ENCODE results near the gene ANKRD40CL. TPM values are rescaled to one million over a fixed set of nuclear protein-coding genes. Genes with fewer than 3 reads are reported as not detected.
A peak's percentile ranks its signal among the peaks of the same experiment; 100 is the strongest.
"Not testable (repeated sequence)": the region's sequence is repeated elsewhere in the genome, so short reads cannot be mapped to it uniquely, and the experiment has no call there.

The ANKRD40CL gene
- total RNA-seq, 2 experiments from 2014 or later, result not detected

DNA sequence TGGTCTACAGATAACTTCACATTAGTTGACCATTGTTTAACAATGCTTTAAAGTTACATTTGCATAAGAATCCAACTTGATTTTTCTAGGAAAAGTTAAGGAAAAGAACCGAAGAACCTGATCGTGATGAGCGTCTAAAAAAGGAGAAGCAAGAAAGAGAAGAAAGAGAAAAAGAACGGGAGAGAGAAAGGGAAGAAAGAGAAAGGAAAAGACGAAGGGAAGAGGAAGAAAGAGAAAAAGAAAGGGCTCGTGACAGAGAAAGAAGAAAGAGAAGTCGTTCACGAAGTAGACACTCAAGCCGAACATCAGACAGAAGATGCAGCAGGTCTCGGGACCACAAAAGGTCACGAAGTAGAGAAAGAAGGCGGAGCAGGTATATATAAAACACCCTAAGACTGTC lies 21.7 kb downstream of the ANKRD40CL start:
- ChIA-PET CTCF (interaction anchor here (1.2 kb wide), 1 partner anchor 37 kb away, joined by 3 read pairs; no protein-coding TSS in a partner anchor), POLR2A (no interaction called here)
- Mint-ChIP-seq H3K36me3 (peaks cover 67% of the 10 kb centered on the region), H3K9me3 (no peaks in the 10 kb centered on the region), H3K27me3 (no peaks in the 10 kb centered on the region), H3K4me1 (ENCODE audit: low read depth) (peaks cover 2% of the 10 kb centered on the region), H3K4me3 (no peak overlapping the region), H3K27ac (no peak overlapping the region)
- no peak for DNase-seq
- intact Hi-C loops (cut with micrococcal nuclease), result no loop called here

DNA sequence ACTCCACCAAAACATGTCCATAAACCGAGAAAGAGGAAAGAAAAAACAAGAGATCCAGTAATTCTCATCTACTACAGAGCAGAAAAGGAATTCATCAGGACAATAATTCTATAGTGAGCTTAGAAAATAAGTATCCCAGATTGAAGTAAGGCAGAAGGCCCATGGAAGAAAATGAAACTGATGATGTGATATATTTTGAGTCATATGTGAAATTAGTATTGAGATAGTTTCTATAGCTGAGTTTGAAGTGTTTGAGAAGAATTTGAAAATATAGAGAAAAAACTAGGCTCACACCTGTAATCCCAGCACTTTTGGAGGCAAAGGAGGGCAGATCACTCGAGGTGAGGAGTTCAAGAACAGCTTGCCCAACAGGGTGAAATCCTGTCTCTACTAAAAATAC lies 28.2 kb downstream of the ANKRD40CL start:
- Mint-ChIP-seq H3K27ac (peak overlapping the region; percentile 47), H3K4me1 (ENCODE audit: low read depth) (peaks cover 47% of the 10 kb centered on the region)
- CTCF ChIA-PET, result interaction anchor here (0.9 kb wide), 1 partner anchor 217 kb away, joined by 3 read pairs; no protein-coding TSS in a partner anchor

GRCh38 chr17:50737118-50737698 lies 30.1 kb downstream of the ANKRD40CL start:
- DNase-seq, result peak; percentile 40
- Mint-ChIP-seq H3K27me3 (no peaks in the 10 kb centered on the region), H3K36me3 (peaks cover 28% of the 10 kb centered on the region), H3K4me1 (ENCODE audit: low read depth) (peaks cover 55% of the 10 kb centered on the region), H3K27ac (peak overlapping the region; percentile 64), H3K9me3 (no peaks in the 10 kb centered on the region), H3K4me3 (no peak overlapping the region)
- intact Hi-C loops (cut with micrococcal nuclease), result no loop called here
- ChIA-PET CTCF (no interaction called here), POLR2A (no interaction called here)

More for the DNA sequence above, 28.2 kb downstream of the ANKRD40CL start:
- Mint-ChIP-seq H3K27me3 (no peaks in the 10 kb centered on the region), H3K36me3 (peaks cover 40% of the 10 kb centered on the region), H3K9me3 (no peaks in the 10 kb centered on the region), H3K4me3 (no peak overlapping the region)
- no peak for DNase-seq
- POLR2A ChIA-PET, result no interaction called here
- intact Hi-C loops (cut with micrococcal nuclease), result no loop called here

GRCh38 chr17:50735287-50735686 lies 32.0 kb downstream of the ANKRD40CL start:
- Mint-ChIP-seq H3K27me3 (no peaks in the 10 kb centered on the region), H3K27ac (peak overlapping the region; percentile 29), H3K4me3 (no peak overlapping the region), H3K9me3 (no peaks in the 10 kb centered on the region), H3K36me3 (peaks cover 15% of the 10 kb centered on the region), H3K4me1 (ENCODE audit: low read depth) (peaks cover 68% of the 10 kb centered on the region)
- no peak for DNase-seq
- intact Hi-C loops (cut with micrococcal nuclease), result no loop called here
- POLR2A ChIA-PET, result no interaction called here
- CTCF ChIA-PET, result no interaction called here

- no peaks in the 10 kb centered on the region for H3K27me3 Mint-ChIP-seq
- CTCF ChIA-PET, result no interaction called here
- no peak overlapping the region for H3K4me3 Mint-ChIP-seq
- peaks cover 1% of the 10 kb centered on the region for H3K36me3 Mint-ChIP-seq
- intact Hi-C loops (cut with micrococcal nuclease), result no loop called here
- POLR2A ChIA-PET, result no interaction called here
- no peaks in the 10 kb centered on the region for H3K9me3 Mint-ChIP-seq
- H3K4me1 Mint-ChIP-seq (ENCODE audit: low read depth), result peaks cover 64% of the 10 kb centered on the region
- peak overlapping the region; percentile 9 for H3K27ac Mint-ChIP-seq
- no peak for DNase-seq
These were observed 35.5 kb downstream of the ANKRD40CL start for GRCh38 chr17:50731575-50732460.

- Mint-ChIP-seq H3K9me3 (no peaks in the 10 kb centered on the region), H3K36me3 (peaks cover 1% of the 10 kb centered on the region), H3K27me3 (no peaks in the 10 kb centered on the region), H3K4me1 (ENCODE audit: low read depth) (peaks cover 58% of the 10 kb centered on the region), H3K4me3 (no peak overlapping the region), H3K27ac (peak overlapping the region; percentile 68)
- CTCF ChIA-PET, result no interaction called here
- no peak for DNase-seq
- intact Hi-C loops (cut with micrococcal nuclease), result no loop called here
- POLR2A ChIA-PET, result interaction anchor here (1.3 kb wide), 1 partner anchor 7 kb away, joined by 3 read pairs; no protein-coding TSS in a partner anchor
These were observed 38.2 kb downstream of the ANKRD40CL start for GRCh38 chr17:50728881-50729765.

GRCh38 chr17:50728112-50728429 lies 39.2 kb downstream of the ANKRD40CL start:
- peaks cover 1% of the 10 kb centered on the region for H3K36me3 Mint-ChIP-seq
- no peaks in the 10 kb centered on the region for H3K27me3 Mint-ChIP-seq
- peak overlapping the region; percentile 68 for H3K27ac Mint-ChIP-seq
- no peak overlapping the region for H3K4me3 Mint-ChIP-seq
- no peak for DNase-seq
- POLR2A ChIA-PET, result interaction anchor here (1.0 kb wide), 1 partner anchor 9 kb away, joined by 3 read pairs; the partner anchor contains the start of gene LUC7L3
- intact Hi-C loops (cut with micrococcal nuclease), result no loop called here
- CTCF ChIA-PET, result no interaction called here
- no peaks in the 10 kb centered on the region for H3K9me3 Mint-ChIP-seq
- peaks cover 62% of the 10 kb centered on the region for H3K4me1 Mint-ChIP-seq (ENCODE audit: low read depth)

GRCh38 chr17:50725769-50726655 lies 41.3 kb downstream of the ANKRD40CL start:
- Mint-ChIP-seq H3K27me3 (no peaks in the 10 kb centered on the region), H3K27ac (no peak overlapping the region), H3K9me3 (no peaks in the 10 kb centered on the region), H3K36me3 (peaks cover 12% of the 10 kb centered on the region), H3K4me3 (no peak overlapping the region), H3K4me1 (ENCODE audit: low read depth) (peaks cover 63% of the 10 kb centered on the region)
- DNase-seq, result no peak
- intact Hi-C loops (cut with micrococcal nuclease), result no loop called here
- CTCF ChIA-PET, result interaction anchor here (0.7 kb wide), 1 partner anchor 230 kb away, joined by 3 read pairs; no protein-coding TSS in a partner anchor
- POLR2A ChIA-PET, result interaction anchor here (1.0 kb wide), 1 partner anchor 18 kb away, joined by 3 read pairs; no protein-coding TSS in a partner anchor

DNA sequence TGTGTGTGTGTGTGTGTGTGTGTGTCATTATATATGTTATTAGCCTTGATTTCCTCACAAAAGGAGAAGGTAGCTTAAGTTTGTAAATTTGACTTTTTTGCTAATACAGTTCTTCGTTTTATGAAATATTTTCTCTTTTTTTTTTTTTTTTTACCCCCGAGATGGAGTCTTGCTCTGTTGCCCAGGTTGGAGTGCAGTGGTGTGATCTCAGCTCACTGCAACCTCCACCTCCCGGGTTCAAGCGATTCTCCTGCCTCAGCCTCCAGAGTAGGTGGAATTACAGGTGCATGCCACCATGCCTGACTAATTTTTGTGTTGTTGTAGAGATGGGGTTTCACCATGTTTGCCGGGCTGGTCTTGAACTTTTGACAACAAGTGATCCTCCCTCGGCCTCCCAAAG lies 42.7 kb downstream of the ANKRD40CL start:
- CTCF ChIA-PET; DNase-seq; intact Hi-C loops (cut with micrococcal nuclease); H3K27ac Mint-ChIP-seq; H3K4me3 Mint-ChIP-seq; H3K27me3 Mint-ChIP-seq; H3K9me3 Mint-ChIP-seq: not testable (repeated sequence)
- Mint-ChIP-seq H3K36me3 (peaks cover 14% of the 10 kb centered on the region), H3K4me1 (ENCODE audit: low read depth) (peaks cover 62% of the 10 kb centered on the region)
- POLR2A ChIA-PET, result interaction anchor here (0.6 kb wide), 1 partner anchor 143 kb away, joined by 3 read pairs; no protein-coding TSS in a partner anchor

DNA sequence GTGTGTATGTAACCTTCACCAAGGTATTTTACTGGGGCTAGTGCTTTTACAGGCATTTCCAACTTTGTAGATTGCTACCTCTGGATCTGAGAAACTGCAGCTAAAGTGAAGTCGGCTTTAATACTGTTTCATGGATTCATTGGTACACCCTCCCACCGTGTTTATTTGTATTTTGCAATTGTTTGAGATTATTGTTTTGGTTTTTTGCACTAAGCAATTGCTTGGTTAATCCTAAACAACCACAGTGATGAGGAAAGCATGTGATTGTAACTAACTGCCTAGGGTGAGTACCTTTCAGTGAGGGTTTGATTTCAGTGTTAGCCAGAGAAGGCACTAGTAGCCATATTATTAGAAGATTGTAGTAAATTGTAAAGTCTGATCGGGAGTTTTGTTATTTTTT lies 44.6 kb downstream of the ANKRD40CL start:
- Mint-ChIP-seq H3K4me1 (ENCODE audit: low read depth) (peaks cover 48% of the 10 kb centered on the region), H3K9me3 (no peaks in the 10 kb centered on the region), H3K27me3 (no peaks in the 10 kb centered on the region), H3K36me3 (peaks cover 14% of the 10 kb centered on the region), H3K27ac (no peak overlapping the region), H3K4me3 (peak overlapping the region; percentile 20)
- CTCF ChIA-PET, result no interaction called here
- intact Hi-C loops (cut with micrococcal nuclease), result no loop called here
- POLR2A ChIA-PET, result no interaction called here
- no peak for DNase-seq
